ENCODE measurements around the gene SNRNP27.

SNRNP27 gene

DNA sequence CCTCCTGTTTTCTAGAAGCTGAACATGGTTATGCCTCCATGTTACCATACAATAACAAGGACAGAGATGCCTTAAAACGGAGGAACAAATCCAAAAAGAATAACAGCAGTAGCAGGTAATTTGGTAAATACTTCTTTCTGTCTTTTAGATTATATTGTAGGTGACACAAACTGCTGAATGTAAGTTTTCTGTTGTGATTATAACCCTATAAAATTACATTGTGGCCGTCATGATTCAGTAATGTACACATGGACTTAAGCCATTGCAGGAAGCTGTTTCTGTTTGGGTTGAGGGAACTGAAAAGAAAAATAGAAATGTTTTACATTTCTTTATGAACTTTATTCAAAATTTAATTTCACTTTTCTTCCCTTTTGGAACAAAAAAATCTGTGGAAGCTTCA is 22.4 kb downstream of the SNRNP27 start:
- DNase-seq, result no peak

DNA sequence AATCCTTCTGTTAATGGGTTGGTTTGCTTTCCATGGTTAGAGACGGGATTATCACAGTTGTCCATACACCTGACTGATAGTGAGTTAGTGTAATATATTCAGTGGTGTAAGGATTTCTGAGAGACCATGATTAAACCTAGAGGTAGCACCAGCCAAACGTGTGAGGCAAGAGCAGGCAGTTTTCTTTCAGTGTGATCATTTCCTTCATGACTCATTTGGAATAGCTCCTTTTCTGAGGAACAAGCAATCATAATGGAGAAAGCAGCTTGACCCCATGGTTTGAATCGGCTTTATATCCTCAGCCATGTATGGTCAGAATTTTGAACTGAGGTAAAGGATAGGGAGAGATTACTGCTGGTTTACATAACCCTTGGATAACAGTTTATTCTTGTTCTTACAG is 24.1 kb downstream of the SNRNP27 start:
- no peak for DNase-seq

DNA sequence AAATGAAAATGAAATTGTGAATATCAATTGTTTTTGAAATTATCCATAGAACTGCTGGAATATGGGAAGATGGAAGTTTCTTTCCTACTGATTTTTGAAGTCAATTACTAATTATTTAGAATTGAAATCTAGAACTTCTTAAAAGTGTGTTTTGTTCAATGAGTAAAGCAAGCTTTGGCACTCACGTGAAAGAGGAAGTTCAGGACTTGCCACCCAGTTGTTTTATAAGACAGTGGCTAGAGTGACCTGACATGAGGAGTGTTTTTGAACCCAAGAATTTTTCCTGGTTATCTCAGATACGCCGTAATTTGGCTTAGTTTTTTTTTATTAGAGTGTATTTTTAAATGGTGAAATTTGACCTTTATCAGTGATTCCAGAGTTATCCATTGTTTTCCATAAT is 24.6 kb downstream of the SNRNP27 start:
- DNase-seq, result no peak

DNA sequence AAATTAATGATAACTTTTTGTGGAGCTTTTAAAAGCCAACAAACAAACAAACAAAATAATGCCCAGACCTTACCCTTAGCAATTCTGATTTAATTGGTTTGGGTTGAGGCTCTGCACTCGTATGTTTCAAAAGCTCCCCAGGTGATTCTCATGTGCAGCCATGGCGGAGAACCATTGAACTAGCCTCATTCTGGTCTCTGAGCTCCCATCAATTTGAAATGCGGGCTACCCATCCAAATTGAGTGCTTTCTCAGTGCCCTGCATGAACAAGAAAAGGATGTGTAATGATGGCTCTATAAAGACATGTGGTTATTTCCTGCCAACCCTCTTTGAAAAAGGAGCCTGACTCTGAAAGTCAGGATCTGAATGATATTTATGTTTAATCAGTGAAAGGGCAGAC is 29.4 kb downstream of the SNRNP27 start:
- DNase-seq, result no peak

DNA sequence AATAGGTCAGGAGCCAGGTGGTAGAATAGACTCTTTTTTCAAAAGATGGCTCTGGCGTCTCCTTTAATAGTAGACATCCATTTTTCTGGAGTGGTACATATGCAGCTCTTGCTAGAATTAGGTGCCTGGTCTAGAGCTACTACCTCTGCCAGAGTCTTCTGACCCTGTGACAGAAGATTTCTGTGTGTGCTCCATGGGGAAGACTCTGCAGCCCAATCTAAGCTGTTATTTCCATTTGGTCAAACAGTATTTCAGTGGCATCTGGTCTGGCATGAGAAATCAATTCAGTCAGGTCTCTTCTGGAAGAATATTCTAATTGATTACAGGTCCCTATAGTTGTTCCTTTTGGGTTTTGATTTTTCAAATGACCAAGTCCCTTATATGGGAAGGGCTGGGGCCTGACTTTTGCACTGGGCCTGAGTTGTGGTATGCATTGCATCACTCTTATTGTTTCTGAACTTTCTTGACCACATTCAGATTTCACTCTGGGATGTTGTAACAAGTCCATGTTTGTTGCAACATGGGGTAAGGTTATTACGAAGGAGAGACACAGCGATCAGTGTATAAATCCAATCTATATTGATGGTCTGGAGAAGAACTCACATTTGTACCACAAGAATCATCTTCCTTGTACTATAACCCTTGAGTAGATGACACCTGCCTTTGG is 33.2 kb downstream of the SNRNP27 start:
- no peak for DNase-seq

DNA sequence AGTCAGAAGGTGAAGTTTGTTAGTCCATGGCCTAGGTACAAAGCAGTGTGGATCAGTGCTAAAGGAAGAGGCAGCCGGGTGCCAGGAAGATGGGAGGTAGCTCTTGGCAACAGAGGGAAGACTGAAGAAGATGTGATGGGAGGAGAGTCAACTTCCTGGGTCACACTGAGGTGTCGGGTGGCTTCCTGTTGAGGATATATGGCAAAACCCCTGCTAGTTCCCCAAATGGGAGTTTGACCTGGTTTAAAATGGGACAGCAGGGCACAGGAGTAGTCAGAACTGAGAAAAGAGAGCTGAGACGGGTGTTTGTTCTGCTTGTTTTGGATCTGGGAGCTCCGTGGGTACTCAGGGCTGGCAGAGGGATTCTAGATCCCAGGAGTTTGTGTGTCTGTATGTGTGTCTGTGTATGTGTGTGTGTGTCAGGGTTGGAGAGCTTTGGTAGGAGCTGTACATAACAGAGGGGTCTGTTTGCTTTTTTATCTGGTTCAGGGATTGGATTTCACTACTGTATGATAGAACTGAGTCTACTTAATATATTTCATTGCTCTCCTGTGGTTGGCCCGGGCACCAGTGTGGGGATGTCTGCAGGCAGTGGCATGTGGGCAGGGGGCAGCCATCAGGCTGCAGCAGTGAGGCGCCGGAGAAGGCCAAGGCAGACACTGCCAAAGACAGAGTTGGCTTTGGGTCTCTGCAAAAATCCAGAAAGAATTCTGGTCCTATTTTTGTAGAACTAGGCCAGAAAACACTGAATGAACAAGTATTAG is 38.3 kb downstream of the SNRNP27 start:
- DNase-seq, result no peak

DNA sequence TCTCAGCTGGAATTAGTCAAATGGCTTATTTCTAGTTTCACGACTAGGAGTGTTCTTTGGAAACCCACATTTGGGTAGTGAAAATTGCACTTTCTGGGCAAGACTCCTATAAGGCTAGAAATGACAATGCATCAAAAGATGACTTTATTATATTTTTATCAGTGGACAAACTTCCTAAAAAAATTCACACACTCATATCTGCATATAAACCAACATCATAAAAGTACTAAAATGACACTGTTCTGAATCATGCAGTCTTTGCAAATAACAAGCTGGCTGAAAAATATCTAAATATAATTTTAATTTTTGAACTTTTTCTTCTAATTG is 38.8 kb downstream of the SNRNP27 start:
- no peak for DNase-seq

DNA sequence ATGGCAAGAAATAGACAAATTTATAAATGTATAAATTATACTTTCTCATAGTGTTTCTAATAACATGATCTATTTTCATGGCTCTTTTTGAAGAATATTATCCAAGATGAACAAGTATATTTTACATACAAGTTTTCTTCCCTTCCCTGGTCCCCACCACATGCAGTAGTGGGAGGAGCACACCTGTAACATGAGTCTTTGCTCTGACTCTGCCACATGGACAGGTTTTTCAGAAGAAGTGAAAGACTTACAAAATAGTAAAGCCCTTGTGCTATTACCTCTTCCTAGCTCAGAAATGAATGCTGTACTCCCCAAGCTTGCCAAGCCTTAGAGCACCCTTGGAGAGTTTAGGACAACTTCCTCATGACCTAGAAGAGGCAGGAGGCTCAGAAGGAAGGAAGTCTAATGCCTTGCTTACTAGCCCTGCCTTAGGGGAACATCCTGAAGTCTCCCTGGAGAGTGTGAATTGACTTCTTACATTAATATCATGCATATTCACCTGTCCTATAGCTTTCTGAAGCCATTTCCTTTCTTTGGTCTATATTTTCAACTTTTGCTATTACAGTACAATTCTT is 39.6 kb downstream of the SNRNP27 start:
- DNase-seq, result no peak

DNA sequence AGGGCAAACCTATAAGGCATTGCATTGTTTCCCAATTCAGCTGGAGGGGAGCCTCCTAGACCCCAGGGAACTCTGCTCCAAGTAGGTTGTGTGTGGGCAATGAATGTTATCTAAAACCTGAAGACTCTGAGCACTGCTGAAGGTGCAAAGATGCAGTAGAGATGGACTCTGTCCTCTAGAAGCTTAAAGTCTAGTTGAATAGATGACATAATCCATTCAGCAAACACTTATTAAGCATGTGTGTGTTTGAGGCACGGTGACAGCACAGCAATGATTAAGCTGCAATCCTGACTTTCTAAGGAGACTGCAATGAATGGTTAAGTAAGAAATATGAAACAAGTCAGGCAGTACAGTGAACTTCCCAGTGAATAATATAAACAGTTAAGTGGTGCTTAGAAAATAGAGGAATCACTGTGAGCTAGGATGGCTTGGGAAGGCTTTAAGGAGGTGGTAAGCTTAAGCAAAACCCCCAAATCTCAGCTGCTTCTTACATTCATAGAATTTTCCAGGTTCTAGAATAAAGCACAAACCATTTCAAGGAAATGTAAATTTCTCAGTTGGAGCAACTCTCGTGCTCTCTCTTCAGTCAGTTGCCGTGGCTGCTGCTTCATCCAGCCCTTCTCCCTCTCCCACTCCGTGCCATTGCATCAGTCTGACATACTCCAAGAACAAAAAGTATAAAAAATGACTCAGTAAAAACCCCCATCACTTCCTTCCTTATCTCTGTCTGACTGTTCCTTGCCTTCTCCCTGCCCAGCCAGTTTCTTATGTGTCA is 40.3 kb downstream of the SNRNP27 start:
- no peak for DNase-seq

DNA sequence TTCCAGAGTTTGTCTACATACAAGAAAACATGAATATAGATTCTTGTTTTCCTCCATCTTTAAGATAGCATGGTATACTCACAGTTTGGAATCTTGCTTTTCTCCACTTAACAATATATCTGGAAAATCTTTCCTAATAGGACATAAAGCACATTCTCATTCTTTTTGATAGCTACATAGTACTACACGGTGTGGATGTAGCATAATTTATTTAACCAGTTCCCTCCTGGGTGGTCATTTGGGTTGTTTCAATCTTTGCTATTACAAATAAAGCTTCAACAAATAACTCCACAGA is 40.8 kb downstream of the SNRNP27 start:
- no peak for DNase-seq

DNA sequence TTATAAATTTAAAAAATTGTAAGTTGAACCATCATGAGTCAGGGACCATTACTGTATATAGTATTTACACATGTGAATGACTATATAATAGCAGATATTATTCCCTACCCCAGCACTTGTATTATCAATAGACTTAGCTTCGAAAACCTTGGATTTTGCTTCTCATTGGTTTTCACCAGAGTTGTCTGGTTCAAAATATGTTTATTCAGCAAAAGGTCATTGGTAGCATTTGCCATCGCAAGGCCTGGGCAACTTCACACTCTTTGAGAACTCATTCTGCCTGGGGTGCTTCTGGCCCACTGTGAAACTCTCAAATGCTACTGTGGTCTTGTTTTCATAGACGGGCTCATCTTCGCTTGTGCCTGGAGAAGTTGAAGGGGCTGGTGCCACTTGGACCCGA is 41.3 kb downstream of the SNRNP27 start:
- no peak for DNase-seq

DNA sequence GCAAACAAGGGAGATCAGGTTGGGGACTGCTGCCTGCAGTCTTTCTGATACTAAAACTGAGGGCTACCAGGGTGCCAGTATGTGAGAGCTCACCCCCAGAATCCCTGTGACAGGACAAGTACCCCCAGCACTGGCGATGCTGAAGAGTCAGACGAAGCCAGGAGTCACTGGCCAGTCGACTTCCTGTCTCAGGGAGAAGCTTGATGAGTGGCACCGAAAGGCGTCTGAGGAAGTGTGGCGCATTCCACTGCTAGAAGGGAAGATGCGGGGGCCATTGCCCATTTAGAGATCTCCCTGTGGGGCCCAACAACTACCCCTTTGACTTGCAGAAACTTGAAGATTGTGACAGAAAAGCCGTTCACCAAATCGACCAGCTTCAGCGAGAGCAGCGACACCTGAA is 43.1 kb downstream of the SNRNP27 start:
- DNase-seq, result no peak

DNA sequence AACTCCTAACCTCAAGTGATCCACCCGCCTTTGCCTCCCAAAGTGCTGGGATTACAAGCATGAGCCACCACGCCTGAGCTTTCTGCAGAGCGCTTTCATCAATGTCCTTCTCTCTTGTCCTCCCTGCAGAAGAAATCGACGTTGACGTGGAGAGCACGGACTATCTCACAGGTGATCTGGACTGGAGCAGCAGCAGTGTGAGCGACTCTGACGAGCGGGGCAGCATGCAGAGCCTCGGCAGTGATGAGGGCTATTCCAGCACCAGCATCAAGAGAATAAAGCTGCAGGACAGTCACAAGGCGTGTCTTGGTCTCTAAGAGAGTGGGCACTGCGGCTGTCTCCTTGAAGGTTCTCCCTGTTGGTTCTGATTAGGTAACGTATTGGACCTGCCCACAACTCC is 44.2 kb downstream of the SNRNP27 start:
- no peak for DNase-seq

DNA sequence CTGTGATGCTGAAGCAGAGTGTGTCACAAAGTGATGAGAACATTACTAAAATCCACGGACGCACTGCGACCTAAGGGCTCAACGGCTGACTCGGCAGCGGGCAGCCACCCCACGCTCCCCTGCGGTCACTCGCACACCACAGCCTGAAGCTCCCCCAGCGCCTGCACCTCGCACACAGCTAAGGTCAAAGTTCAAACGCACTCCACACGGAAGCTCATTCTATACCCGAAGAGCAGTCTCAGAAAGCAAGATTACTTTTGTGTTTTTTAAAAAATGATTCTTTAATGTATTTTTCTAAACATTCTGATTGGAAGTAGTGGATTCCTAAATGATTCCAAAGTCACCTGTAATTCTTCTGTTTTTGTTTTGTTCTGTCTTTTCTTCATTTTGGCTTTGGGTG is 46.0 kb downstream of the SNRNP27 start:
- DNase-seq, result no peak

DNA sequence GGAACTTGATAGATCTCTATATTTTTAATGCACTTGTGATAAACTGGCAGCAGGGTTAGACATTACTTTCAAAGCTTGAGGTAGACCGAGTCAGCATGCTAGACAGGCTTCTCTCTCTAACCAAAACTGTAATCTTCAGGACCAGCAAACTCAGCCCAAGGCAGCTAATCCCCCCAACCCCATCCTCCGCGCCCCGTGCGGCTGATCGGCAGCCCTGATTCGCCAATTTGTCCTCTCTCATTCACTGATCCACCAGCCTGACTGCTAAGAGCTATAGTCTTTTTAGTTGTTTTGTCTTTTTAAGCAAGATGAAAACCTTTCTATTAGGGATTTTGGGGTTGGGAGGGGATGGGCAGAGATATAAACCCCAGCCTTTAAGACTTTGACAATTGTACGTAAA is 46.9 kb downstream of the SNRNP27 start:
- no peak for DNase-seq

DNA sequence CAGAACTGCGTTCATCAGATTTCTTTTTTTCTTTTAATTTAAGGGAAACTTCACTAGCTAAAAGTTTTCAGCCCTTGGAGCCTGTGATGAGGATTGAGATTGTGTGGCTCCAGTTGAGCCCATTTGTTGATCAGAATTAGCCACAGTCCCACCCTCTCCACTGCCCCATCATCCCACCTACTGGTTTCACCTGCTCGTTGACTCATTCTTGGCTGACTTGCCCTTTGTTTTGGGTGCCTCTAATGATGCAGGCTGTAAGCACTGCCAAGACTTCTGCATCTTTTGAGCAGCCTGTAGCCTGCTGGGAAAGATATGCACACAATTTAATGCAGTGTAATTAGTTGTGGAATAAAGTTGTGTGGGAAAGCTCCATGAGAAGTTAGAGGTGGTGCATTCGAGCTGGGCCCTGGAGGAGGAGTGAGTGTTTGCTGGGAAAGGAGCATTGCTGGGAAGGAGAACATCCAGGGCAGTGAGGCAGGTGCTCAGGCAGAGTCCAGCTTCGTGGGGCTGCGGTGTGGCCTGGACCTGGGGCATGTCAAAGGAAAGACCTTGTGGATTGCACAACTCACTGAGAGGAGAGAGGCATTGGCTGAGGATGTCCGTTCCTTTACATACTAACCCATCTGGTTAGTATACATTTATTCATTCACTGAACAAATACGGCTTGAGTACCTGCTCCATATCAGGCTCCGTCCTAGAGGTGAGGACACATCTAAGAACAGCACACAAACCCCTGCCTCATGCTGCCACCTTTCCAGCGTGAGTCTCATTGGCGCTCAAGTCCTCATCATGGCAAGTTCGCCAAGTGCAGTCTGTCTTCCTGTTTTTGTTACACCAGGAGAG is 49.5 kb downstream of the SNRNP27 start:
- no peak for DNase-seq

DNA sequence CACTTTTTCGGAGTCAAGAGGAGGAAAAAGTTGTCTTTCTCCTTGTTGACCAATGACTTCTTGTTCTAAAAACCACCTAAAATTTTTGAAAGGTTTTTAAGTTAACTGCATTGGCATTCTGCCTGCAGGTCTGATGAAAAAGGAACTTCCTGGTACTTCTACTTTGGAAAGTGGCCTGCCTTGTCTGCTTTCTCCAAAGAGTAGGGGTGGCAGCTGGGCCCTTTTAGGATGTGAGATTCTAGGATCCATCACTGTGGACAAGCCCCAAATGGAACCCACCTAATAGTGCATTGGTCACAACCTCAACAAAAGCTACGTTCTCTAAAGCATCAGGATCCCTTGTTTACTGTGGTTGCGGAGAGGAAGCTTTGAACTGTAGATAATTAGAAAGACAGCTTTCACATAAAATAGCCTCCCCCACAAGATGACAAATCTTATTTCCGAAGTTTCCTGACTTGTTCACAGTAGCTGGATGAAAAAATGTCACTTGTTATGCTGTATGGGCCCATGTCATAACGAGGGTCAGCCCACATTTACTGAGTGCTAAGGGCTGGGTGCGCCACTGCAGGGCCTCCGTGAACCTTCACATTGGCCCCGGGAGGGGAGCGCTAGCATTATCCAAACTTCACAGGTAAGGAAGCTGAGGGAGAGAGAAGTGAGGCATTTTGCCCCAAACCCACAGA is 50.2 kb downstream of the SNRNP27 start:
- no peak for DNase-seq

DNA sequence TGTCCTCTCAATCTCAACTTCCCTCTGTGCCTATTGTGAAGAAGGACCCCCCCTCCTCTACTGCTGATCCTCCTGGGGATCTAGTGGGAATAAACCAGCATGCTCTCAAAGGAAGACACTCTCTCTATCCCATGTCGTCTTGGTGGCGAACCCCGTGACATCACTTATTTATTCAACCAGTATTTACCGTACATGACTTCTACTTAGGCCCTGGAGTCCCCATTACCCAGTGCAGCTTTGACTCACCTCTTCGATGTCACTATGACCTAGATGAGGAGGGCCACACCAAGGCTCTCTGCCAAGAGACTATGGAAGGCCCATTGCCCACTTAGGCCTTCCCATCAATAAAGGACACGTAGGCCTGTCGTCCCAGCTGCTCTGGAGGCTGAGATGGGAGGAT is 51.0 kb downstream of the SNRNP27 start:
- no peak for DNase-seq

DNA sequence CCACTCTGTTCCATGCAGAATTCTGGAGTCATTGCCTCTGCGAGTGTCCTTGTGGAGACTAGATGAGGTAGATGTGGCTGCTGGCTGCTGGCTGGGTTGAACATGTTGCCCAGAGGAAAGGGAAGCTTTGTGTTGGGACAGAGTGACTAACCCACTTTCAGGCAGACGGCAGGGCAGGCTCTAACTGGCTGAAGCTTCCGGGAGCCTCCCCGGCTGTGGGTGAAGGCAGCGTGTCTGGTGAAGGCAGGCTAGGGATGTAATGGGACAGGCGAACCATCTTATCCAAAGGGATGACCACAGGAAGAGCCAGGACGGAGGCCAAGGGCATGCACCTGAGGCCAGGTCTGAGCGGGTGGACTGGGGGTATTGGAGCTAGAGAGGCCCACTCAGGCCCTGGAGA is 51.7 kb downstream of the SNRNP27 start:
- no peak for DNase-seq

DNA sequence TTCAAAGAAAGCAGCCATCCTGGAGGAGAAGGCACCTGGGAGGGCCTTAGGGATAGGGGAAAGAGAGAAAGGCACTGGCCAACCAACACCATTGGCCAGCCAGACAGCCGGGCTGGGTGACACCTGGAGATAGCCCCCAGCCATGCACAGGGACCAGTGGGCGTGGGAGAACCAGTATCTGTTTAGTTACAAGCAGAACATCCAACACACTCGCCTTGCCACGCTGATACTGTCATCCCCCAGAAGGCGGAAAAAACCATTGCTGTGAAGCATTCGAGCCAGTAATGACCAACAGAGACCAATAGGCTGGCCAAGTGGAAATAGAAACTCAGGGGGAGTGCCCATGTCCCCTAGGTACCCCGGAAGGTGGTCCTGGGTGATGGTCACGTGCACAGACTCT is 52.2 kb downstream of the SNRNP27 start:
- DNase-seq, result no peak

DNA sequence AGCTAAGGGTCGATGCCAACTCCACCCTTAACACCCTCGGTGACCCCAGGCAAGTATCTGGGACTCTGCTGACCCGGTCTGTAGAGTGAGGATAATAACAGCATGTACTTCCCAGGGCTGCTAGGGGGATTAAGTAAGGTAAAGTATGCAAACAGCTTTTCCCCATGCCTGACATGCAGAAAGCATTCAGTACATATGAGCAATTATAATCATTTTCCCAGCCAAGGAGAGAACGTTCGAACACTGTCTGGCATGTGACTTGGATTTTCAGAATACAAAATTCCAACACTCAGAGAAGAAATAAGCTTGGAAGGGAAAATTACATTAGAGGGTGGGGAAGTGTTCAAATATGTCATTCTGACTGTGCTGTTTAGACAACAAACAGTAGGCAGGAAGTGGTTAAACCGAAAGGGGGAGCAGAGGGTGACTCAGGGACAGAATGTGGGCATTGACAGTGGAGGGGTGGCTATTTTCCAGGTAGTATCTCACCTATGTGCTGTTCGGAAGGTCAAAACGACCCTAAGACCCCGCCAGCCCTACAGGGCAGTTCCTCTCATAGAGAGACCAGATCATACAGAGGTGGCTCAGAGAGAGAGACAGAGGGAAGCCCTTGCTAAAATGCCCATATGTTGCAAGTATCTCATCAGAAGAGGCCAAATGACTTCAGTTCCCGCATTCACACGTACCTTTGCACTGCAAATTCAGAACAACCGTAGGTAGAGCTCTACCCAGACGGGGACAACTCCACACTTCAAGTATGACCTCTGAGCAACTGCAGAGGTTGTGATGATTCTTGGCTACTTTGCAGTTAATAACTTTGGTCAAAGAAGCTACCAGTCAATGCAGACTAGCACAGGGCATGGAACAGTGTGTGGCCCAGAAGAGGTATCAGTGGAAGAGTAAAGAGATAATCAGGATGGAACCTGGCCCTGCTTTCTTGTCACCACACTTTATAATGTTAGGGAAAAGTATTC is 52.9 kb downstream of the SNRNP27 start:
- no peak for DNase-seq

Measured in NCI-H526 (cell line).